ENCODE measurements around the gene MKRN1.
"Not testable (repeated sequence)": the region's sequence is repeated elsewhere in the genome, so short reads cannot be mapped to it uniquely, and the experiment has no call there.

Gene MKRN1

GRCh38 chr7:140484479-140484878 is 5.2 kb upstream of the MKRN1 start:
- DNase-seq = no peak

GRCh38 chr7:140479739-140480084 is 407 bp upstream of the MKRN1 start:
- DNase-seq = no peak

- no peak for DNase-seq
Observed at GRCh38 chr7:140478246-140479061, 851 bp downstream of the MKRN1 start.

- no peak for DNase-seq
Observed at GRCh38 chr7:140476698-140477261, 2.5 kb downstream of the MKRN1 start.

GRCh38 chr7:140475747-140476333 is 3.5 kb downstream of the MKRN1 start:
- DNase-seq = no peak

GRCh38 chr7:140463111-140463510 is 16.2 kb downstream of the MKRN1 start:
- DNase-seq = no peak

GRCh38 chr7:140458916-140459315 is 20.4 kb downstream of the MKRN1 start:
- no peak for DNase-seq

- DNase-seq = no peak
Observed at GRCh38 chr7:140458201-140458600, 21.1 kb downstream of the MKRN1 start.

- DNase-seq = no peak
Observed at GRCh38 chr7:140456551-140457051, 22.7 kb downstream of the MKRN1 start.

- DNase-seq = no peak
Observed at GRCh38 chr7:140455743-140456142, 23.6 kb downstream of the MKRN1 start.

- no peak for DNase-seq
Observed at GRCh38 chr7:140454657-140455015, 24.7 kb downstream of the MKRN1 start.

- DNase-seq = not testable (repeated sequence)
Observed at GRCh38 chr7:140453785-140454656, 25.3 kb downstream of the MKRN1 start.

- DNase-seq = no peak
Observed at GRCh38 chr7:140453273-140453672, 26.0 kb downstream of the MKRN1 start.

GRCh38 chr7:140451716-140452115 is 27.6 kb downstream of the MKRN1 start:
- DNase-seq = no peak

- DNase-seq = no peak
Observed at GRCh38 chr7:140448781-140449480, 30.4 kb downstream of the MKRN1 start.

- DNase-seq = no peak
Observed at GRCh38 chr7:140447841-140448240, 31.5 kb downstream of the MKRN1 start.

GRCh38 chr7:140446467-140446866 is 32.8 kb downstream of the MKRN1 start:
- no peak for DNase-seq

GRCh38 chr7:140441519-140441918 is 37.8 kb downstream of the MKRN1 start:
- DNase-seq = no peak

GRCh38 chr7:140440593-140440992 is 38.7 kb downstream of the MKRN1 start:
- DNase-seq = no peak

GRCh38 chr7:140439359-140439758 is 39.9 kb downstream of the MKRN1 start:
- no peak for DNase-seq

GRCh38 chr7:140435252-140435895 is 43.9 kb downstream of the MKRN1 start:
- DNase-seq = no peak

- no peak for DNase-seq
Observed at GRCh38 chr7:140433396-140433795, 45.9 kb downstream of the MKRN1 start.

All from NCI-H1048 (cell line).